OCI-M1 (cell line): ENCODE data around the gene MAGI1.
"Not testable (repeated sequence)": the region's sequence is repeated elsewhere in the genome, so short reads cannot be mapped to it uniquely, and the experiment has no call there.

ENCODE experiments used
- DNase-seq: peaks from one replicate; lab custom pipeline; 2025; lab: John Stamatoyannopoulos, UW

Gene MAGI1

DNA sequence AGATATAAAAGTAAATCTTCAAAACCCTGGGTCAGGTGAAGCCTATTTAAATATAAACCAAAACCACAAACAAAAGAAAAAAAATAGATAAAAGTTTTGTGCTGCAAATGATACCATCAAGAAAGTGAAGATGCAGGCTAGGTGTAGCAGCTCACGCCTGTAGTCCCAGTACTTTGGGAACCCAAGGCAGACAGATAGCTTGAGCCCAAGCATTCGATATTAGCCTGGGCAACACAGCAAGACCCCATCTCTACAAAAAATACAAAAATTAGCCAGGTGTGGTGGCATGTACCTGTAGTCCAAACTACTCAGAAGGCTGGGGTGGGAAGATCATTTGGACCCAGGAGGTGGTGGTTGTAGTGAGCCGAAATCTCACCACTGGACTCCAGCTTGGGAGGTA lies 164.8 kb downstream of the MAGI1 start:
- no peak for DNase-seq

- peak; percentile 13 for DNase-seq
Observed at GRCh38 chr3:65873028-65873427, 165.7 kb downstream of the MAGI1 start.

GRCh38 chr3:65871305-65872141 lies 167.2 kb downstream of the MAGI1 start:
- DNase-seq = no peak

GRCh38 chr3:65869798-65870197 lies 168.9 kb downstream of the MAGI1 start:
- DNase-seq = no peak

DNA sequence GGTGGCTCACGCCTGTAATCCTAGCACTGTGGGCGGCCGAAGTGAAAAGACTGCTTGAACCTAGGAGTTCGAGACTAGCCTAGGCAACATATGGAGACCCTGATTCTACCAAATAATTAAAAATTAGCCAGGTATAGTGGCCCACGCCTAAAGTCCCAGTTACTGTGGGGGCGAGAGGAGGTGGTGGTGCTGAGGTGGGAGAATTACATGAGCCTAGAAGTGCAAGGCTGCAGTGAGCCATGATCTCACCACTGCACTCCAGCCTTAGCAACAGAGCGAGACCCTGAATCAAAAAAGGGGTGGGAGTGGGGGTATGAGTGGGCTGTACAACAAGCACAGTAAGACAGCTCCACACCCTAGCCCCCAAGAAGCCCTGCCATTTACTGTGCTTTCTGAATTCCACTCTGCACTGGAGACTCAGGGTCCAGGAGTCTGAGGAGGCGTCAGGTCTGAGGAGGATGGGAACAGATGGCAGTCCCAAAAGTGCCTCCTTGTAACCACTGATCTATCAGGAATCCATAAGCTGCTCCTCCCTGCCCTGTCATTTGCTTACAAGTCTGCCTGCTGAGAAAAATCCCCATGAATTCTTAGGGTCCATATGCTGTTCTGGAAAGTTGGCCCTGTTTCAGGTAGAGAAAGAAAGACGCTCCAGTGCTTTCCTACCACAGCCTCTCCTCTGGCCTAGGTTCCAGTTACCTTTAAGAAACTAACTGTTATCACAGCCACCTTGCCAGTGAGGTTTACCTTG lies 171.1 kb downstream of the MAGI1 start:
- no peak for DNase-seq

DNA sequence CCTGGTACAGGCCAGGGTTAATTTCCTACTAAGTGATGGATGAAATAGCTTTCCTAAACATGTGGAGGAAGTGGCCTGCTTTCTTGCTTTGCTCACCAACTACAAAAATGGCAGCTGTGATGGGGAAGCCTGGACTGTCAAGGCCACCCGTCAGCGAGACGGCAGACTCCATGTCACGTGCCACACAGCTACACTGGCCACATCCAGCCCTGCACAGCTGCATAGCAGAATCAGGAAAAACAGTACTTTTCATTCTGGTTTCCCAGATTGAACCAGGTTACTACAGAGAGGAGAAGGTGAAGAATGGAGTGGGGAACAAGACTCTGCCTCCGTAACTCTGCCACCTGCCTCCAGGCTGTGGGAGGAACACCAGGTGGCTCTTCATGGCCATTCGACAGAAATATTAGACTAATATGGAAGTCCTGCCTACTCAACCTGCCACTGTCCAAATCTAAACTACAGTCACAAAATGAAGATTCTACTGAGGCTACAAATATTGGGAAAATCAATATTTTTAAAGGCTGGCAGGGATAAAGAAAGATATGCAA lies 174.3 kb downstream of the MAGI1 start:
- DNase-seq = no peak

DNA sequence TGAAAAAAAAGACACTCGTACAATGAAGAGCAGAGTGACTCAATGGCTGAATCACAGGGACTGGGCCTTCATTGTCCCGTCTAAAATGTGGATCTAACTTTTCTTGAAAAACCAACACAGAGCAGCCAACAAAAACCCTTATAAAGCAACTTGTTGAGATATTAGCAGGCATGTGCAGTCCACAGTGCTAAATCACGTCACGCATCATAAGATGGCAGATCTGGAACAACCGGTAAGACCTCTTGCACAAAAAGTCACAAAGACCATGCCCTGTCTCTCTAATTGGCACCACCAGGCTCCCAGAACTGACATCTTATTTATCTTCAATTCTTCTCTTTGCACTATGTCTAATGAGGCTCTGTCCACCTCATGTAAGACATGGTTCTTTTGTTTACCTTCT lies 177.0 kb downstream of the MAGI1 start:
- no peak for DNase-seq

GRCh38 chr3:65859612-65860011 lies 179.1 kb downstream of the MAGI1 start:
- DNase-seq = not testable (repeated sequence)

DNA sequence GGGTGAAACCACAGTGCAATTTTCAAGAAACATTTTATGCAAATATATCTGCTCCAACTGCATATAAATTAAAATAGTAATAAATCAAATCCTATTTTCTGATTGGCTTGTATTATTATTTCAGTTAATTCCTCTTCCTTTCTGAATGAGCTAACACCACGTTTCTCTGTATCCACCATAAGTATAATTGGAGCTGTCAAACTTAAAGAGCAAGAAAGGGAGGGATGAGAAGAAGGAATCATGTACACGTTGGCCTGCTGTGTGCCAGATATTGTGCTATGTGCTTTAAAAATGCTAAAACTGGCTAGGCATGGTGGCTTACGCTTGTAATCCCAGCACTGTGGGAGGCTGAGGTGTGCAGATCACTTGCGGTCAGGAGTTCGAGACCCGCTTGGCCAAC lies 180.0 kb downstream of the MAGI1 start:
- DNase-seq = no peak

GRCh38 chr3:65857327-65857726 lies 181.4 kb downstream of the MAGI1 start:
- no peak for DNase-seq

GRCh38 chr3:65856907-65857306 lies 181.8 kb downstream of the MAGI1 start:
- DNase-seq = no peak

GRCh38 chr3:65855370-65856100 lies 183.2 kb downstream of the MAGI1 start:
- no peak for DNase-seq

GRCh38 chr3:65854606-65855304 lies 184.0 kb downstream of the MAGI1 start:
- no peak for DNase-seq

GRCh38 chr3:65851827-65852226 lies 186.9 kb downstream of the MAGI1 start:
- DNase-seq = no peak

GRCh38 chr3:65850261-65850660 lies 188.5 kb downstream of the MAGI1 start:
- no peak for DNase-seq

- DNase-seq = no peak
Observed at GRCh38 chr3:65848024-65848423, 190.7 kb downstream of the MAGI1 start.

DNA sequence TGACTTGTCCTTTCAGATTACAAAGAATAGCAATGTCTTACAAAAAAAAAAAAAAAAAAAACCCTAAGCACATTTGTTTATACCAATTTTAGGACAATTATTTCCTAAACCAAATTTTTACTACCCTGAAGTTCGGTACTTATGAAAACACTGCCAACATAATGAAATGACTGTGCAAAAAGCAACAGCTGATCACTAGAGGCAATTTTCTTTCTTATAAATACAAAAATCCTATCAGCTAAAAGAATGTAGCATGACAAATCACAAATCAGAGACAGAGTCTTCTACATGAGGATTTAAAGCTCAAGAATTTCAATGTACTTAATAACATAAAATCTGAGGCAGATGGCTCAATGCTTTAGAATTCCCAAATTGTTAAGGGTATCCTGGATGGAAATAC lies 191.8 kb downstream of the MAGI1 start:
- no peak for DNase-seq

DNA sequence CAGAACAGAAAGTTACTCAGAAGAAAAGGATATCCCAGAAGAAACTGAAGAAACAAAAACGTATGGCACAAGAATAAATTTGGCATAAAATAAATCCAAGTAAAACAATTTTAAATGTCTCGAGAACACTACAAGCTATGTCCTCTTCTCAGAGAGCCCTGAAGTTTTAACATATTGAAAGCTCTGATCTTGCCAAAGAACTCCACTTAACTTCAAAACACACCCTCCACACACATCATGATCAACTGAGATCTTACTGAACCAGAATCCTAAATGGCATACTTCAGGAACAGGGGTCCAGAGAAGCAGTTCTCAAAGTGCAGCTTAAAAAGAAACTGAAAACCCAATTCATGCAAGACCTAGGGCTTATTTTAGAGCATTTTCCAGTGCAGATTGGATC lies 194.3 kb downstream of the MAGI1 start:
- DNase-seq = no peak

DNA sequence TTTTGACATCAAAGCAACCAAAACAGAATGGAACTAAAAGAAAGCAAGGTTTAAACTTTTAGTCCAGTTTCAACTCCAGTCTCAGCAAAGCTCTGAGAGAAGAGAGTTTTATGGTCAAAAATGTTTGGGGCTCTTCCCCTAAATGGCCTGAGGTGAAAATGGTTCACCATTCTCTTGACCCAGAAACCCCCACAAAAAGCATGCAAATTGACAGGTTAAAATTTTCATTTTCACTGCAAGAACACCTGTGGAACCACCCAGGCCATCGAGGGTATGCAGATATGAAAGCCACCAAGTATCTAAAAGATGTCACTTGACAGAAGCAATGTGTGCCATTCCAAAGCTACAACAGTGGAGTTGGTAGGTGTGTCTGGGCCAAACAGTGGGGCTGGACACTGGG lies 195.0 kb downstream of the MAGI1 start:
- DNase-seq = no peak

- DNase-seq = no peak
Observed at GRCh38 chr3:65837604-65838003, 201.1 kb downstream of the MAGI1 start.

- DNase-seq = no peak
Observed at GRCh38 chr3:65836047-65836446, 202.7 kb downstream of the MAGI1 start.
